K562 (cell line): ENCODE results near the gene RBPMS2. TPM values are rescaled to one million over a fixed set of nuclear protein-coding genes. Genes with fewer than 3 reads are reported as not detected.

ENCODE experiments used
- ATAC-seq: fragments of 200-7000 bp; cut with Tn5 transposase; 3 replicates; pipeline ENCODE4 v1.9.1; 2020; ENCODE audit warnings: moderate library complexity
- BruUV-seq: library from RNA; stranded (reverse); fragments of 400-500 nt; replicated peaks from 2 replicates; lab custom pipeline; 2021; lab: Mats Ljungman, UMichigan
- CTCF ChIA-PET: fragments of 300-600 bp; formaldehyde crosslinking; extraction: SDS; loops from one replicate; lab custom pipeline; 2021; ENCODE audit warnings: low intra/inter-chr PET ratio; lab: Yijun Ruan, JAX
- POLR2A ChIA-PET: fragments of 300-600, 350-650 bp; sonication (Branson Sonifier 250); formaldehyde crosslinking; extraction: SDS; loops from one replicate; lab custom pipeline; 2021; ENCODE audit warnings: antibody characterized with exemption, inconsistent platforms; lab: Yijun Ruan, JAX
- DNase-seq, 4 experiments: peaks; one replicate each; pipeline versions ENCODE4 v3.0.0 to v3.0.0-alpha.2; 2011 to 2018; ENCODE audit warnings: low spot score in 3 of 4, mixed read lengths in 3 of 4; ENCODE audit errors: extremely low read depth in 1 of 4
- FAIRE-seq: peaks from 2 replicates; lab custom pipeline; 2011; peaks lifted over from hg19 to GRCh38; lab: Jason Lieb, UNC
- H2AFZ ChIP-seq: 2 replicates; pipeline ENCODE4 v1.6.0; 2011; ENCODE audit warnings: low read depth, low read length, control low read depth, inconsistent platforms
- H3K27ac ChIP-seq: fragments of 200-600 bp; 3 replicates; pipeline ENCODE4 v1.8.0; 2011; ENCODE audit warnings: low read depth, mild to moderate bottlenecking, control low read depth, inconsistent platforms, low read length, moderate library complexity, mixed read lengths; ENCODE audit errors: extremely low read depth
- H3K27me3 ChIP-seq, 2 experiments: fragments of 300-600 bp in 1 of 2; 2 replicates in 1 of 2; 3 replicates in 1 of 2; pipeline versions ENCODE4 v1.6.0 to v1.8.0; 2011; ENCODE audit warnings: inconsistent platforms in 2 of 2, low read length in 2 of 2, mild to moderate bottlenecking in 1 of 2, mixed read lengths in 1 of 2, moderate library complexity in 1 of 2; ENCODE audit not compliant: control insufficient read depth in 2 of 2, insufficient read depth in 2 of 2
- H3K36me3 ChIP-seq: fragments of 300-600 bp; 3 replicates; pipeline ENCODE4 v1.8.0; 2011; ENCODE audit warnings: mild to moderate bottlenecking, low read length, inconsistent platforms; ENCODE audit not compliant: control insufficient read depth, insufficient read depth
- H3K4me1 ChIP-seq, 2 experiments: fragments of 200-600 bp in 1 of 2; replicated peaks in 1 of 2; 2 replicates in 1 of 2; 3 replicates in 1 of 2; pipeline versions ENCODE4 v1.5.1 to v1.8.0; 2011; ENCODE audit warnings: inconsistent platforms in 2 of 2, low read length in 2 of 2, mild to moderate bottlenecking in 1 of 2, mixed read lengths in 1 of 2, moderate library complexity in 1 of 2; ENCODE audit not compliant: control insufficient read depth in 2 of 2, insufficient read depth in 2 of 2
- H3K4me2 ChIP-seq: 2 replicates; pipeline ENCODE4 v1.6.1; 2011; ENCODE audit warnings: low read length, control low read depth, inconsistent platforms, mixed read lengths; ENCODE audit not compliant: insufficient read depth
- H3K4me3 ChIP-seq: fragments of 200-600 bp; sonication (generic), shearing (Covaris generic); 2 replicates; pipeline ENCODE4 v1.5.1; 2016; ENCODE audit warnings: control low read depth, inconsistent platforms
- H3K79me2 ChIP-seq: fragments of 200-600 bp; 3 replicates; pipeline ENCODE4 v1.8.0; 2011; ENCODE audit warnings: low read length, inconsistent platforms; ENCODE audit not compliant: control insufficient read depth, insufficient read depth
- H3K9ac ChIP-seq, 2 experiments: 2 replicates each; pipeline versions ENCODE4 v1.6.0 to v1.6.1; 2011; ENCODE audit warnings: low read depth in 2 of 2, low read length in 2 of 2, control low read depth in 1 of 2, inconsistent platforms in 1 of 2, mild to moderate bottlenecking in 1 of 2, mixed read lengths in 1 of 2; ENCODE audit not compliant: insufficient read depth in 1 of 2
- H3K9me1 ChIP-seq: one replicate; pipeline ENCODE4 v1.6.0; 2011; ENCODE audit warnings: inconsistent platforms, mild to moderate bottlenecking, low read length, moderate library complexity; ENCODE audit not compliant: control insufficient read depth, insufficient read depth
- H3K9me3 ChIP-seq: replicated peaks from 2 replicates; pipeline ENCODE4 v1.5.1; 2011; ENCODE audit warnings: low read depth, low read length, inconsistent platforms; ENCODE audit not compliant: control insufficient read depth, insufficient read depth
- H4K20me1 ChIP-seq: replicated peaks from 2 replicates; pipeline ENCODE4 v1.6.1; 2011; ENCODE audit warnings: low read length, inconsistent platforms, mixed read lengths; ENCODE audit not compliant: control insufficient read depth, insufficient read depth
- CBX2 ChIP-seq: fragments of 200-600 bp; sonication (generic); IDR thresholded peaks from one replicate; pipeline ENCODE4 v1.6.1; 2012; ENCODE audit warnings: mild to moderate bottlenecking, low read length, inconsistent platforms; ENCODE audit not compliant: insufficient read depth, poor library complexity, severe bottlenecking
- CEBPZ ChIP-seq: fragments of 150-350 bp; IDR thresholded peaks from 2 replicates; pipeline ENCODE4 v1.6.1; 2014; ENCODE audit warnings: low read depth, mild to moderate bottlenecking, low read length, borderline replicate concordance
- DMBX1 ChIP-seq: fragments of 250-450 bp; sonication (Bioruptor Pico); IDR thresholded peaks from 2 replicates; pipeline ENCODE4 v1.8.0; 2022; ENCODE audit warnings: inconsistent platforms, mild to moderate bottlenecking, moderate library complexity, borderline replicate concordance
- FOXK1 ChIP-seq: sonication (generic); formaldehyde crosslinking; IDR thresholded peaks from 2 replicates; pipeline ENCODE4 v1.8.0; 2022; ENCODE audit warnings: missing genetic modification reagents, mild to moderate bottlenecking, borderline replicate concordance
- NR0B1 ChIP-seq: fragments of 450-650 bp; IDR thresholded peaks from one replicate; pipeline ENCODE4 v1.6.1; 2018; ENCODE audit warnings: mild to moderate bottlenecking, moderate library complexity; ENCODE audit not compliant: partially characterized antibody
- PHTF2 ChIP-seq: fragments of 250-450 bp; sonication (Bioruptor Pico); IDR thresholded peaks from 2 replicates; pipeline ENCODE4 v1.5.0; 2021; ENCODE audit warnings: mild to moderate bottlenecking
- PKNOX1 ChIP-seq: fragments of 450-650 bp; IDR thresholded peaks from 2 replicates; pipeline ENCODE4 v1.6.1; 2016
- SMAD3 ChIP-seq: fragments of 450-650 bp; formaldehyde crosslinking; conservative IDR thresholded peaks from 2 replicates; pipeline ENCODE4 v1.4.0; 2020; ENCODE audit warnings: mild to moderate bottlenecking
- TEAD1 ChIP-seq, 2 experiments: fragments of 450-650 bp in 1 of 2; sonication (generic) in 1 of 2; formaldehyde crosslinking; IDR thresholded peaks; 2 replicates each; pipeline versions ENCODE4 v1.4.0 to v1.8.0; 2020 to 2022; ENCODE audit warnings: mild to moderate bottlenecking in 2 of 2, missing genetic modification reagents in 1 of 2
- ZKSCAN1 ChIP-seq: fragments of 150-350 bp; IDR thresholded peaks from 2 replicates; pipeline ENCODE4 v1.6.1; 2016; ENCODE audit warnings: low read depth, low read length
- WGBS: fragments of 100-300 bp; shearing (Covaris generic); methylation state at CpG from one replicate; pipeline ENCODE4 v1.1.6; 2016; ENCODE audit warnings: low coverage, mixed read lengths; ENCODE audit not compliant: insufficient coverage; ENCODE audit errors: missing lambda C conversion rate; 5-methylcytosine and 5-hydroxymethylcytosine counted together
- in situ Hi-C: fragments of 300-500 bp; cut with MboI; formaldehyde crosslinking; loops from 4 replicates; pipeline ENCODE4 v1.15.0; 2018; ENCODE audit warnings: inconsistent platforms, mixed read lengths
- intact Hi-C: fragments of 100-400 bp; cut with micrococcal nuclease; formaldehyde crosslinking; loops from 2 replicates; pipeline ENCODE4 v1.14.2; 2022
- polyA plus RNA-seq, 8 experiments: library from polyadenylated mRNA; depleted of rRNA in 4 of 8; stranded (reverse) in 5 of 8; unstranded in 3 of 8; fragments of >200 nt; fragmentation: Nextera tagmentation in 2 of 8; fragmentation: Illumina TruSeq in 1 of 8; extraction: Ambion mirVana in 2 of 8; extraction: Trizol in 1 of 8; gene quantifications; 2 replicates each; pipeline versions ENCODE4 v1.2.1 to v1.2.3, GENCODE V29; 2011 to 2014; ENCODE audit warnings: inconsistent platforms in 1 of 8, missing spikeins in 1 of 8
- total RNA-seq, 7 experiments: library from RNA; depleted of rRNA in 6 of 7; stranded (reverse); fragments of >200 nt in 6 of 7; fragmentation: Illumina TruSeq in 2 of 7; extraction: Trizol in 2 of 7; gene quantifications; 2 replicates each; pipeline versions ENCODE4 v1.2.1 to v1.2.3, GENCODE V29; 2011 to 2021; ENCODE audit warnings: low replicate concordance in 1 of 7

RBPMS2 gene
- total and polyA plus RNA-seq, 9 of the 15 experiments (the other 6 are each of a cell fraction or from before 2014, with no cell fraction given): 0.11 to 2.6 (median 0.37) TPM; not detected in 1

- Histone ChIP-seq H3K4me2 (no peak overlapping the region), H2AFZ (no peak overlapping the region), H3K36me3 (no peaks in the 10 kb centered on the region), H3K79me2 (no peaks in the 10 kb centered on the region), H3K4me1 (no peaks in the 10 kb centered on the region; a peak in 1 of 5 replicates), H3K27me3 (peaks cover 15 to 22% of the 10 kb centered on the region in 2 experiments; a peak in 4 of 5 replicates), H3K9ac (no peak overlapping the region), H3K9me1 (no peaks in the 10 kb centered on the region)
- in situ Hi-C loops: no loop called here
- no peak for DNase-seq
- CTCF ChIA-PET: no interaction called here
- no TSS peak for BruUV-seq
- POLR2A ChIA-PET: interaction anchor here (1.0 kb wide), 1 partner anchor 8 kb away, joined by 3 read pairs; no protein-coding TSS in a partner anchor
- no peak for ATAC-seq
- FAIRE-seq: no peak
- intact Hi-C loops: no loop called here
- no peak for TF ChIP-seq PKNOX1
- no peak for TF ChIP-seq CEBPZ
- no peak for TF ChIP-seq FOXK1 (CRISPR knock-in tag)
- no peak for TF ChIP-seq CBX2
- TF ChIP-seq ZKSCAN1: no peak
- no peak for TF ChIP-seq TEAD1 (CRISPR knock-in tag; IDR thresholded peaks at IDR 0.05)
- TF ChIP-seq SMAD3: no peak
- no peak for TF ChIP-seq NR0B1
- TF ChIP-seq DMBX1 (CRISPR knock-in tag): no peak
- TF ChIP-seq PHTF2 (CRISPR knock-in tag): no peak
- TF ChIP-seq, all 486 proteins: peak for 0
- Histone ChIP-seq H3K4me3 (no peak overlapping the region), H3K9me3 (no peaks in the 10 kb centered on the region), H3K27ac (no peak overlapping the region), H4K20me1 (0 out of 2 replicates have a peak, but pooled peaks cover 3% of the 10 kb centered on the region)
- 12% methylated on average over 5 of the region's 5 CpGs for WGBS
Observed at GRCh38 chr15:64782751-64783150, 7.4 kb upstream of the RBPMS2 start.
